ENCODE measurements around the gene MAP3K4.

DNA sequence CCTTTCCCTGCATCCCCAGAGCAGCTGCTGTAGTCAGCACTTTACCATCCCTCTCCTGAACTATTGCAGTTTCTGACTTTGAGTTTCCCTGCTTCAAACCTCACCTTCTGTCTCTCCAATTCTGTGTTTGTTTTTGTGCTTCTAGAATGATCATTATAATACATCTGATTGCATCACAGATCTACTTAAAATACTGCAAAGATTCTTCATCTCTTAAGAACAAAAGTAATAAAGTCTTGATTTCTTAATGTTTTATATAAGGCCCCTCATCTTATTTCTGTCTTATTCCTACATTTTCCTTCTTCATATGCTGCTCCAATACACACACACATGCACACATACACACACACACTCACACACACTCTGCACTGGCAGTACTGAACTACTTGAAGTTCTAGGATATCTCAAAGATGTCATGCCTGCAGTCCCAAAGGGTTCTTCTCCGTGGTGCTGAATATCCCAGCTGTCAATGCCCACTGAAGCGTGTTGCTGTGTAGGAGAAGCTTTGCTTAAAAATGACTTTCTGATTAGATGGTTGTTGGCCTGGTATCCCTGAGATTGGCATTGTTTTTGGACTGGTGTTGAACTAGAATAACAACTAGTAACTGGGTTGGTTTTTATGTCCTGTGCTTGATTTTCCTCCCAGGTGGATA is 97.2 kb downstream of the MAP3K4 start:
- TF ChIP-seq CTCF (IDR thresholded peaks at IDR 0.05) (no peak), POLR2A (IDR thresholded peaks at IDR 0.05) (no peak)

All from Peyer's patch (tissue), 4 donors.